Stimulated activated CD4-positive, alpha-beta T cell treated with anti-CD3 and anti-CD28 coated beads, Interleukin-1b, Interleukin-23, amount 100 ng/mL, for 24 hours (primary cell): ENCODE data around the gene BEAN1.

Experiments used
- DNase-seq, 4 experiments: peaks; one replicate each; pipeline ENCODE4 v3.0.0-alpha.2; 2020; ENCODE audit warnings: low read depth in 4 of 4, low spot score in 1 of 4

Gene BEAN1

DNA sequence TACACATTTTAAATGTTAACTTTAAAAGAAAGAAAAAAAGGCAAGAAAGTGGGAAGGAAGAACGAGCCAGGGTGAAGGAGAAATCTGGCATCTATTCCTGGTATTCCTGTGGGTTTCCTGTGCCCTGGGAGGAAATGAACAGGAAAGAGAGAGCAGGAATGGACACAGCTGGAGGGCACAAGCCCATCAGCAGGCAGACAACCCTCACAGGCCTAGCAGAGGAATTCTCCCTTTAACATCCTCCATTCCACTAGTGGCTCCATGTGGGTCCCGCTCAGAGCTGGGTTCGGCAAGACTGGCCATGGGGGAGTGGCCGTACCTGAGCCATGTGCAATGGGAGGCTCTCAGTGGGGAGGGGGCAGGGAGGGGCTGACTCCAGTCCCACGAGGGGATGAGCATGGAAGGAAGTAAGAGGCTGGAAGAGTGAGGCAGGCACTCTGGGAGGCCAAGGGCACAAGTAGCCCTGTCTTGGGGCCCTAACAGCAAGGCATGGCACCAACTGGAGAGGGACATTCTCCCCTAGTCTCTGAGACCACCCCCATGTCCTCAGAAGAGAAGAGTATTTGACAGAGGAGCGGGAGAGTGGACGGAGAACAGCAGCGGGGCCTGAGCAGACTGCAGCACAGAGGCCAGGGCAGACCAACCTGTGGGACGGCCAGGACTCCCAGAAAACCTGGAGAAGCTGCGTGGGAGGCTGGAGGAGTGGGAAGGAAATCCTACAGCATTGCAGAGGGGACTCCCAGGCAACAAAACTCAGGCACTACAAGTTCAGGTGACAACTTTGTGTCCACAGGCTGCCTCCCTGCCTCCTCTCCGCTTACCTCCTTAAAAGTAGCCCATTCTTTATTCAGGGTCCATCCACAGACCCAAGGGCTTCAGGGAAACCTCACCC, 92.6 kb downstream of the BEAN1 start:
- DNase-seq = no peak

DNA sequence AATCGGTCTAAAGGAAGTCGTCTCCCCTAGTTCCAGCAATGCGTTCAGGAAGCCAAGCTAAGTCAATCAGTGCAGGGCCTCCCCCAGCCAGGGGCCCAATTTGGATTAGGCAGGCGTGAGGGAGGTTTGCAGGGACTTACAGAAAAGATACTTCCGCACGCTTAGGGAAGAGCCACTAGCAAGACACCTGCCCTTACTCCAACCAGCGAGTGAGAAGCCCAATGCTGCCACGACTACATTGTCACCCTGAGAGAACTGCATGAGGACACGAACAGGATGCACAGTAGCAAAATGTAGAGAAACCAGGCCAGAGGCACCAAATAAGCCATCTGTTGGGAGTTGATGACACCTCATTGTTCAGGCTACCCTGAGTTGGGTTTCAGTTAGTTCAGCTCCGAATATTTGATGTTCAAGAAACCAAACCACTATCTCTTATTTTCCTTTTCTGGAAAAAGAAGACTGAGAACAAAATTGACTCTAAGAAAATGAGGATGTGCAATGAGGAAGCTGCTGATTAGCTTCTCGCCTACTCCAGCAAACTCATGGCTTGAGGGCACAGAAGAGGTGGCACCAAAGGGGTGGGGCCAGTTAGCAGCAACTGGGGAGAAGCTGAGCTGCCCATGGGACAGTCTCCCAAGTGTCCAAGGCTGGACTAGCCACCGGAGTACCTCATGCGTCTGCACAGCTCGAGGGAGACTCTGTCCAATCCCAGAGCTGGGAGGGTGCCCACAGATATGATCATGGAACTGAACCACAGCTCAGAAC, 93.5 kb downstream of the BEAN1 start:
- DNase-seq = no peak

GRCh38 chr16:66521252-66521713, 94.2 kb downstream of the BEAN1 start:
- DNase-seq = no peak

GRCh38 chr16:66521951-66522771, 95.1 kb downstream of the BEAN1 start:
- peak; percentile 66 to 93 (median 80) for DNase-seq

GRCh38 chr16:66522816-66523590, 95.9 kb downstream of the BEAN1 start:
- no peak for DNase-seq

- DNase-seq = no peak
These were observed 96.8 kb downstream of the BEAN1 start for GRCh38 chr16:66523861-66524354.

DNA sequence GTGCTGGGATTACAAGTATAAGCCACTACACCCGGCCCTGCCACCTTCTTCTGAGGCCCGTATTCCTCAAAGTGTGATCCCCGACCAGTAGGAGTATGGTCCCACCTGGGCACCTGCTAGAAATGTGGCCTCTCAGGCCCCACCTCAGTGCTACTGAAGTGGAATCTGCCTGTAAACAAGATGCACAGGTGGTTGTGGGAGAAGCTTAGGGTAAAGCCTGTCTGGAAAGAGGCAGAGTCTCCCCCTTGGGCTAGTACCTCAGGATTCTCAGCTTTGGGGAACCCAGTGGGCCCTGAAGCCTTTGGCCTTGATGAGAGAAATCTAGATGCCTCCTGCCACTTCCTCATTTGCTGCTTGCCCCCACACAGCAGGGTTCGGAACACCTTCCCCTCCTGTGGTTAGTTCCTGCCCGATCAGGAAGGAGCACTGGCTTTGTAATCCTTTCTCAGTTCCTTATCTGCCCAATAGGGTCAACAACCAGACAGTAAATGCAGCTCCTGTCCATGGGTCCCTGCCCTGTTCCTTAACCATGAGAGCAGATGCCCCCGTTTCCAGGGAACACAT, 97.6 kb downstream of the BEAN1 start:
- no peak for DNase-seq

DNA sequence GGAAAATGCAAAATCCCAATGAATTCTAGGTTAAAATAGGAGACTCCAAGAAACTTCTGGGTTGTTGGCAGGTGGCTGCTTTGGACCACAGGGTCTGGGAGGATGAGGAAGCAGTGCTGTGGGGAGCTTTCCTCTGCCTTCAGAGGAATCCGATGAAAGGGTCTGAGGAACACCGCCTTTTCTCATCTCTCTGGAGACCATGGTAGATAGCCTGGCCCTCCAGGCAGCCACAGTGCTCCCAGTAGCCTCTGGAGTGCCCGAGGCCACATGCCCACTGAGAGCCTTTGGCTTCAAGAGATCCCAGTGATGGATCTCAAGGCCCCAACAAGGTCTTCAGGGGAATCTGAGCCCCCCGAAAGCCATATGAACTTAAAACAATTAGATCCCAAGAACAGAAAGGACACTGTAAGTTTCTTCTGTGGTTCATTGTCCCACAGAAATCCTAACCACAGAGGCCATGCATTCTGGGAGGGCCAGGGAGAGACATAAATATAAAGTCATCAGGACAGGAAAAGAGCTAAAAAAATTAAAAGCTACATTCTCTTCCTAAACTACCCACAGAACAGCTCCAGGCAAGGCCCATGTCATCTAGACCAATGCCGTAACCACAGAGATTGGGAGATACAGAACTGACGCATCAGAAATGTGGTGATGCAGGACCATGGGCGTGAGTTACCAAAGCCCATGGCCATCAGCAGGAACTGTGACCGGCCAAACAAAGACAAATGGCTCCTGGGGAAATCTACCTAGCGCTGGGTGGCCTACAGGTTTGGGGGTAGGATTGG, 98.5 kb downstream of the BEAN1 start:
- no peak for DNase-seq

DNA sequence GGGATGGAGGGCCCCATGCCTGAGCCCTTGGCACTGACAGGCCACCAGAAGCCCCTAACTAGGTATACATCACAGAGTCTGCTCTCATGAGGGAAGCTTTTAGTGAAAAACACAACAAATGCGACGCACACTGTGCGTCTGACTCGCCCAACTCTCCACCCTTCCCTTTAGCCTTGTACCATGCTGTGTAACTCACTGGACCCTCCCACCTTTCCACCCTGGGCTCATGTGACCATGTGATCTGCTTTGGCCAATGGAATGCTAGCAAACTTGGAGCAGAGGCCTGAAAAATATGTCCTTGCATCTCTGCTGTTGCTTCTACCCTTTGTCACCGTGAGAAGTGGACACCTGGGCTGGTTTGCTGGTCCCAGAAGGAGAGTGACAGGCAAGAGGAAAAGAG, 101.2 kb downstream of the BEAN1 start:
- DNase-seq = no peak

- DNase-seq = no peak
These were observed 102.4 kb downstream of the BEAN1 start for GRCh38 chr16:66529475-66529874.
